GM21723 (cell line): ENCODE results near the gene CDRT4.

Experiments
- ATAC-seq: cut with Tn5 transposase; IDR thresholded peaks from one replicate; pipeline ENCODE4 v1.9.1; 2021; ENCODE audit warnings: mild to moderate bottlenecking, moderate library complexity; ENCODE audit not compliant: unreplicated experiment

Gene CDRT4

DNA sequence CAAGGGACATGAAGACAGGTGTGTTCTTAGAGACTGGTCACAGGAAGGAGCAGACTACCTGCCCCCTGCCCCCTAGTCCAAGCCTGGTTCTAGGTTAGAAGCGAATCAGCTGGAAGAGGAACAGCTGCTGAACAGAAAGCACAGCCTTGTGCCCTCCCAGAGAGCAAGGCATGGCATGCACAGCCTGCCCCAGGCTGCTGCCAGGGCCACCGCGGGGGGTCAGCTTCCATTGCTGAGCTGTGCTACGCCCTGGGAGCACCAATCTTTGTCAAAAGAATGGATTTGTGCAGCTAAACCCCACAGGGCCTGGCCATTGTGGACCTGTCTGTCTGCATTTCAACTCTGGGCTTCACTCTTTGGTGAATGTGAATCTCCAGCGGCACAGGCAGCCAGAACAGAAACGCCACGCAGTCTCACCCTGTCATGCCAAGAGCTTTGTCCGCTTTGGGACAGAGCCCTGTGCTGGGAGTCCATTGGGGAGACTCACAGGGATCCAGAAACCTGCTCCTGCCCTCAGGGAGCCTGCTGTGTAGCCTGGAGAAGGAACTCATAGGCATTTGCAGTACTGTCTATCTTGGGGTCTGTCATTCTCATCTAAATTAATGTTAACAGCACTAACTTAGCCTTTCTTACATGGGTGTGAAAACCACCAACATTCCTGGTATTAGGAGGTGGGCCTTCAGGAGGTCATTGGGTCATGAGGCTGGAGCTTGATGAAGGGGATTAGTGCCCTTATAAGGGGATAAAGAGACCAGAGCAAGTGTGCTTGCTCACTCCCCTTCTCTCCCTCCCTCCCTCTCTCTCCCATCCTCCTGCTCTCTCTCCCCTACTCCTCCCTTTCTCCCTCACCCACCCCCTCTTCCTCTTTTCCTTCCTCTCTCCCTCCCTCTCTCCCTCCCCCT, 25.6 kb upstream of the CDRT4 start:
- no peak for ATAC-seq

DNA sequence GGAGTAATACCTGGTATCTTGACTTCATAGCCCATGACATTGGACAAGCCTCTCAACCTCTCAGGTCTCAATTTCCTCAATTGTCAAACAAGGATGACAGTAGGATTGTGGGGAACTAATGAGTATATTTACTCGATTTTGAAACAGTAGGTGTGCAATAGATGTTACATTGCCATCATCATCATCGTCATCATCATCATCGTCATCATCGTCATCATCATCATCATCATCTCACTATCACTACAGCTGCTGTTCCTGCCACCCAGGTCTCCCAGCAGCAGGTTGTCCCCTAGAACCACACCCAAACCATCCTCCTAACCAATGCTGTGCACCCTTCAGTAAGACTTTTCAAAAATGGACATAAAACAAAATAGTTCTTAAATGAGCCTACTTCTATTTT, 24.8 kb upstream of the CDRT4 start:
- ATAC-seq, result no peak

DNA sequence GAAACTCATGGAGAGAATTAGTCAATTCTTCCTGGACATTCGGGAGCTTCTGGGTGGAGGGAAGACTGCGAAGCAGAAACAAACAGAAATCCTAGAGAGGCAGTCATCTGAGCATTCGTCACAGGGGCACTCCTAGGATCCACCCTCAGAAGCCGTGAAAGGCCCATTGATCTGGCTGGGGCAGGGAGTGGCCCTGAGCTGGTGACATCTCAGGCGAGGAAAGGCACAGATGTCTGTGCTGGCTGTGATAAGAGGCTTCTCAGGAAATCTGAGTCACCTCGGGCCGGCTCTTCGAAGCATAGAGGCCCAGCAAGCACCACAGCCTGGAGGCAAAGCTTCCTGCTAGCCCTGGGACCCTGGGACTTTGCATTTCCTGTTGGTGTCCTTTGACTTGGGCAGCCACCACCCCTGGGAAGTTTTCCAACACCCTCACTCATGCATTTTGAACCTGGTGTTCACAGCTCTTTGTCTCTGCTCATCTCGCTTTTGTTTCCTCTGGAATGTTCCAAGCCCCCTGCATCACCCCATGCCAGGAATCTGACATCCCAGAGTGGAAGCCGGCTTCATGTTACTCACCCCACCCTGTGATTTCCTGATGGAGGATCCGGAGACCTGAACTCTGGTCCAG, 23.3 kb upstream of the CDRT4 start:
- no peak for ATAC-seq

DNA sequence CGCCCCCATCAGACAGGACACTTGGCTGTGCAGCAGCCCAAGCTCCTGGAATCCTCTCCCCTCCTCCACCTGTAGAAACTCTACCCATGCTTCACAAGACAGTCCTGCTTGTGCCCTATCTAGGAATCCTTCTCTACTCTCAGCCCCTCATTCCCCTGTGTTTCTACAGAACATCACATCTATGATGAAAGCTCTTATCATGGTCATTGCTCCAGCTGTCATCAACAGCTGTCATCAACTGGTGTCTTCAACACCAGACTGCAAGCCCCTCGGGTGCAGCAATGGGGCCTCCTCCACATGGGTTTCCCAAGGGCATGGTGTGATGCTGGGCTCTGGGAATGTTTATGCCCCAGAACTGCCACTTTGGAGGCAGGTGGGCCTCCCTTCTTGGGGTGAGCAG, 21.1 kb upstream of the CDRT4 start:
- no peak for ATAC-seq

DNA sequence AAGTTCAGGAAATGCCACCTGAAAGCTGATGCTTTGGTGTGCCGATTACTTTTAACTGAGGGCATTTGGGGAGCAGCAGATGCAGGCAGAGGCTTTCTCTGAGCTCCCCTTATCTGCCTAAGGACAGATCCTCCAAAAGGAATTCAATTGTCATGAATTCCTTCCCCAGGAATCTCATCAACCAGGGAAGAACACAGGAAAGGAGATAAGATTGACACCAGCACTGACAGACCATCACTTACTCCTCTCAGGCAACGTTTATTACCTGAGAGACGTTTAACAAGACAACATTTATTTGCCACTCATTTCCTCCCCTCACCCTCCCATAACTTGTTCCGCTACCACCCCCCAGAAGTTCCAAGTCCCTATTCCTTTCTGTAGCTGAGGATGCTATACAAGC, 17.6 kb upstream of the CDRT4 start:
- no peak for ATAC-seq

DNA sequence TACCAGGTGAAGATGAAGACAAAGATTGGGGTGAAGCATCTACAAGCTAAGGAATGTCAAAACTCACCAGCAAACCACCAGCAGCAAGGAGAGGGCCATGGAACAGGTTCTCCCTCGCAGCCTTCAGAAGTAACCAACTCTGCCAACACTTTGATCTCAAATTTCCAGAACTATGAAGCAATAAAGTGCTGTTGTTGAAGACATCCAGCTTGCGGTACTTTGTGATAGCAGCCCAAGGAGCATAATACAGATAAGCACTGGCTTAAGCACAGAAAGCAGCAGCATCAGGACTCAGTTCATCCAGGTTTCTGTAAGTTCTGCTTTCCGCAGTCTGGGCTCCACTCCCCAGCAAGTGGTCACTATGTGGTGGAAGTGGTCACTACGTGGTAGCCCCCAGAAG, 16.0 kb upstream of the CDRT4 start:
- ATAC-seq, result no peak

DNA sequence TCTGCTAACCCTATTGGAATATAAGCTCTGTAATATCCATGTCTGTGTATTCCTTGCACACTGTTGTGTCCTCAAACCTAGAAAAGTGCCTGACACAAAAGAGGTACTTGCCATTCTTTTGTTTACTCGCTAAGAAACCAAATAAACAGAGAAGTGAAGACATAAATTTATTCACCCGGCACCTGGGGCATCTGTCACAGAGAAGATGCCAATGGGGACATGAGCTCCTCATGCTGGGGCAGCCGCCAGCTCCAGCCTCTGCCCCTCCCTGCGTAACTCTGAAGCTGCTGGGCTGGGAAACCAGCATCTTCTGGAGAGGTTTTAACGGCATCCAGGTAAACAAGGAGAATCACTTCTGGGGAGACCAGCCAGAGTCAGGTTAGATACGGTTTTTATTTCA, 15.1 kb upstream of the CDRT4 start:
- ATAC-seq, result no peak

DNA sequence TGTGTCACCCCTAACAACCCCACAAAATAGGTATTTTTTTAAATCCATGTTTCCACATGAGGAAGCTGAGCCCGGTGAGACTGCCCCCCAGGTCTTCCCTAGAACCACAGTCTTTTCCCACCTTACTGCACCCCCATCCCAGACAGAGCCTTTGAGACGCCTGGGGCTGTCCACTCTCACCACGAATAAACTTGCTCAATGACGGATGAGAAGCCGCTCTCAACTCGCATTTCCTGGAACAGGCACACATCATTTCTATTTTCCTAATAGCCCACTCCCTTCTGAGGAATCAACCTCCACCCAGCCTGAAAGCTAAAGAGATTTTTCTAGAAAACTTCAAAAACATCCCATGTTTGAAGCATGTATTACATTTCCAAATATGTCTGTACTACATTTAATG, 14.1 kb upstream of the CDRT4 start:
- ATAC-seq, result no peak

DNA sequence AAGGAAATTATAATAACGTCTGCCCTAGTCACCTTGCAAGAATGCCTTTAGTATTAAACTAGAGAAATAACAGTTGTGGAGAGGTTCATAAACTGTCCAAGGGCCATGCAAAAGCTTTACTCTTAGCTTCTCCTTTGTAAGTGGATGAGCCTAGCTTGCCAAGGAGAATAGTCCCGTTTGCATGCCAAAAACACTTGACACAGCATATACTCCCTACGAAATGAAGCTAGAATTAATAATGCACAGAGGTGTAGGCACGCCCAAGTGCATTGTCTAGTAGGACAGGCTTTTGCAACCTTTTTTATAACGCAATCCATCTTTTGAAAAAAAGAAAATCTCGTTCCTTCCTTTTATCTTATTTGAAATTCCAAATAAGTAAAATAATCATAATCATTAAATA, 12.8 kb upstream of the CDRT4 start:
- ATAC-seq, result no peak

DNA sequence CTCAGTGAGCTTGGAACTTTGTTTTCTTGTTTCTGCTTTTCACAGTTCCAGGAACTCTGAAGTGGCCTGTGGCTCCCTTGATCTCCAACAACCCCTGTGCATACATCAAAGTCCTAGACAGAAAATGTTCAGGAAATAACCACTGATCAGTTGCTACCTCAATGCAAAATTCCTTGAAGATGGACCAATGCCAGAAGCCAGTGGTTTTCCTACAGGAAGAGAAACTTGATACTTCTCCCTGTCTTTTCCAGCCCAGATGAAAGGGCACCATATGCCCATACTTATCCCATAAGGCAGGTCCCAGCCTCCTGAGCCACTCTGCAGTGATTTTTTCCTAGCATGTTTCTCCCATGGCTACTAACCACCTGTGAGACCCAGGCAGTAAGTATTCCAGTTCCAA, 12.3 kb upstream of the CDRT4 start:
- no peak for ATAC-seq

DNA sequence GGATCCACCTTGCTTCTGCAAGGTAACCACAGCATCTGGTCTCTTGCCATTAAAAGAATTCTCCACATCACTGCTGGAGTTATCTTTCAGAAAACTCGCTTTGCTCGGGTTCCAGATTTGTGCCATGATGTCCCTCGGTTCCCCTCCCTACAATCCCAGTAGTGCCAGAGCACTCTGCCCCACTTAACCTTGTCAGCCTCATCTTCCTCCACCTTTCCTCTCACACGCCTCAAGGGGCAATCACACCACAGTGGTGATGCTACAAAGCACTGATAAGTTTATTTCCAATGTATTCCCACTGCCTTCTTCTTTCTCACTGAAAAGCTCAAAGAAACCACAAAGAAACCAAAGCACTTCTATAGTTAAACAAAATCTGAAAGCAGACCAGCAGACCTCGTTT, 11.4 kb upstream of the CDRT4 start:
- no peak for ATAC-seq

DNA sequence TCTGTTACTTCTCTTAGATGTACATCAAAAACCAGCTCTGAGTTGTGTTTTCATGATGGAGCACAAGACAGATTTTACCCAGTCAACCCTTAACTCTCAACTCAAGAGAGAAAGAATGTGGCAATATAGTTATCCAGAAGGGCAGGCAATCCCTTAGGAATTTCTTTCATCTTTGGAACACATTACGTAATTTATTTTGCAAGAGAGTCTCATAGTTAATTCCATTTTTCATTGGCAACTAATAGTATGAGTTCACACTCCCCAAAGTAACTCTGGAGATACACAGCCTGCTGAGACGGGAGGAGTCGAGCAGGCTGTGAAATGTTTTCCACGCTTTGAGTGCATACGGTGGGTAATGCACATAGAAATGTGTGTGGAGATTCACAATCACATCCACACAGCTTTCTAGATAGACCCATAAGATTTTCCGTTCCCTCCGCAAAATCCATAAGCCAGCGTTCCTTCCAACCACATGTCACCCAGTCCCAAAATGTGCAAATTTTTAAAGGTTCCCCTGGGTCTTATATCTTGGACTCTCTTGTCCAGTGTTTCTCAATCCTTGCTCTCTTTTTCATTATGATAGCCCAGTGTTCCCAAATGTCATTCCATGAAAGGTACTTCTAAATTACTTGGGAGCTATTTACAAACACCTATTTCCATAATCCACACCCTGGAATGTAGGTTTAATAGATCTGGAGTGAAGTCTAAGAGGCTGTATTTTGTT, 8.4 kb upstream of the CDRT4 start:
- ATAC-seq, result no peak

DNA sequence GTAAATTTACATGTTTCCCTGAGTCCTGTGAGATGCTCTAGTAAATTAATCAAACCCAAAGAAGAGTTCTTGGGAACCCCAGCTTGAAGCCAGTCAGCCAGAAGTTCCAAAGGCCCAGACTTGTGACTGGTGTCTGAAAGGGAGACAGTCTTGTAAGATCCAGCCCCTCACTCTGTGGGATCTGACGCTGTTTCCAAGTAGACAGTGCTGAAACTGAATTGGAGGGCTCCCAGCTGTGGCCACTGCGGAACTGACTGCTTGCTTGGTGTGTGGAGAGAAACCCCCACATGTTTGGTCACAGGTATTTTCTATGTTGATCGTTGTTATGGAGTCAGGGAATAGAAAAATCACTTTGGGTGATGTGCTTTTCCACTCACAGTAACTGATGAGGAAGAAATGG, 5.5 kb upstream of the CDRT4 start:
- ATAC-seq, result no peak

DNA sequence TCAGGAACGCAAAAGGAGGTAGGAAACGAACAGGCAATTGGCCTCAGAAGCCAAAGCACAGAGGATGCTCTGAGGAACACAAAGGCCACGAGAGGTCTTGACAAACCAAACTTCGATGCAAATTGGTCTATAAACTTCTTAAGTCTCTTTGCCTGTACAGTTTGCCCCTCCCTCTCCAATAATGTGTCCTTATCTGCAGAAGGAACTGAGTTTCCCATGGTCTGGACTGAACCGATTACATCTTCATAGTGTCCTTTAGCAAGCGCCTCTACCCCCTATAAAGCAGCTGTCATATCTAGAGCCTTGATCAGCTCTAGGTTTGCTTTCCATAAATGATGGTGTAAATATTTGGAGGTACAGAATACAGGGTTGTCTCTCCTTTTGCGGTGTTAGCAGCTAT, 3.1 kb upstream of the CDRT4 start:
- no peak for ATAC-seq

DNA sequence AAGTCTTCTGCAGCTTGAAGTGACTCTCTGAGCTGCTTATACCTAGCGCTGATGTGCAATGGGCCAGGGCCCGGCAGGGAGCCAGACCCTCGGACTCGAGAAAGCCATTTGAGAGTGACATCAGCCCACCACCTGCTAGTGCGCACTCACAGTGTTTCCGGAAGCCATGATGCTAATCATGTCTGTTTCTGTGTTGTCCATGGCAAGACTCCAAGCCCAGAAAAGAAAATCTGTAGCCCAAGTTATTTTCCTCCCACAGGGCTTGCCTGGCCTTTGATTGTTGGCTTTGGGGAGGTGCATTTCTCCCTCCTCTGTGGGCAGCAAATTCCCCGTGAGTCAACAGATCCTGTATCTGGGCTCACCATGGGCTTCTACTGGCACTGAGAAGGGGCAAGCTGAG, 1.8 kb upstream of the CDRT4 start:
- no peak for ATAC-seq

DNA sequence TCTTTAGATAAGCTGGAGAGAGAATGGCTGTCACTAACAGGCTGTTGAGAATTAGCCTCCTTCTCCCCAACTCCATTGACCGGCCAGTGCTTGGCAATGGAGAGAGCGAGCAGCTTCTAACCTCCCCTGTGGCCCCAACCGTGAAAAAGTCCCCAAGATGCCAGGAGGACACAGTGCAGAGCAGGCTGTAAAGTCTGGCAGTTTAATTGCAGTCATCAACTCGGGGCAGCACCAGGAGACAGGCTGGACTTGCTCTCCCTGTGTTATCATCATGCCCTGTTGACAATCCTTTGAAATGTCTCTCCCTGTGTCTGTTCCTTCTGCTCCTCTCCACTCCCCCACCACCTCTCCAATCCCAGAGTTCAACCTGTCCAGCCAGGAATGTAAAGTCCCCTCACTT, 705 bp upstream of the CDRT4 start:
- ATAC-seq, result no peak

DNA sequence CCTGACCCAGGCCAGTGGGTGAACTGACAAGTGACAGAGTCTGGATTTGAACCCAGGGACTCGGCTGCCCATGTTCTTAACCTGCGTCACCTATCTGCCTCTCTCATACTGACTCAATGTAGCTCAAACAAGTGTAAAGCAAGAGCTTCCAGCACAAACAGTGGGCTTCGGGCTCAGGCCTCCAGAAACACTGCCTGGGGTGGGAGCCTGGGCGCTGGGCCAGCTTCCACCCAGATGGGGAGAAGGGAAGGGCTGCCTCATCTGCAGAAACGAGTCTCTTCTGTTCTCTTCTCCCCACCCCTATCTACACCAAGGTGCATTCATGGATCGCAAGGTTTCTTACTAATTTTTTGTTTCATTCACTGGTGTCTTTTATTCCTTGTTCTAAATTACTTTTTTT, 1.3 kb downstream of the CDRT4 start:
- no peak for ATAC-seq

DNA sequence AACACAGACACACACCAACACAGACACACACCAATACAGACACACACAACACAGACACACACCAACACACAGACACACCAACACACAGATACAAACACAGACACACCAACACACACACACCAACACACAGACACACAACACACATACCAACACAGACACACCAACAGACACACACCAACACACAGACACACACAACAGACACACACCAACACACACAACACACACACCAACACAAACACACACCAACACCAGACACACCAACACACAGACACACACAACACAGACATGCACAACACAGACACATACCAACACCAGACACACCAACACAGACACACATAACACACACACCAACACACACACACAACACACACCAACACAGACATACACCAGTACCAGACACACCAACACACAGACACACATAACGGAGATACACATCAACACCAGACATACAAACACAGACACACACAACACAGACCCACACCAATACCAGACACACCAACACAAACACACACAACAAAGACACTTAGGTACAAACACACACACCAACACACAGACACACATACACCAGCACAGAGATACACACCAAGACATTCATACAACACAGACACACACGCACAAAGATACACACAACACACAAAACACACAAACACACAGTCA, 2.2 kb downstream of the CDRT4 start:
- no peak for ATAC-seq

DNA sequence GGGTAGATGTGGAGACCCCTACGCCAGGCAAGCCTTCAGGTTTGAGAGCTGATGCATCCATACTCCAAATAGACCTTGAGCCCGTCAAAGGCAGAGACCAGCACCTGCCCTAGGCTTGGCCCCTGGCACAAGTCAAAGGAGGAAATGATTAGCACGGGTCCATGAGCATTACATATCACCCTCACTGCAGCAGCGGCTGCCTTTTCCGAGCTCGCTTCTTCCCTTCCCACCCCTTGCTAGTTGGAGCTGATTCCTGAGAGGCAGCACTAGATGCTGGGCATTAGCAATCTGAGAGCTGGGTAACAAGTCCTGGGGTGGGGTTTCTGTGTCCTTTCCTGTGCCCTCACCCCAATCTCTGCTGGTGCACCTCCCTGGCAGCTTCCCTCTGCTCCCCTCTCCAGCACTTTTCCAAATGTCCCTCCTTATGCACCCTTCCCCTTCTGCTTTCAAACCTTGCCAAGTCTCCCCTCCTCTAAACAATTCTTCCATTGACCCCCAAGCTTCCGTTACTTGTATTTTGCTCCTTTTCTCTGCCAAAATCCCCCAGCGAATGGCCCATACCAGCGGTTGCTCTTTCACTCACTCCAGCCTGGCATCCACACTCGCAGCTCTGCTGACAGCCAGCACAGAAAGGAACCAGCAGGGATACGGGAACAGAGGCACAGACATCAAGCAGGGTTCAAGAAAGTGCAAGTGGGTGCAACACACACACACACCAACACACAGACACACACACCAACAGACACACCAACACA, 3.0 kb downstream of the CDRT4 start:
- ATAC-seq, result no peak

DNA sequence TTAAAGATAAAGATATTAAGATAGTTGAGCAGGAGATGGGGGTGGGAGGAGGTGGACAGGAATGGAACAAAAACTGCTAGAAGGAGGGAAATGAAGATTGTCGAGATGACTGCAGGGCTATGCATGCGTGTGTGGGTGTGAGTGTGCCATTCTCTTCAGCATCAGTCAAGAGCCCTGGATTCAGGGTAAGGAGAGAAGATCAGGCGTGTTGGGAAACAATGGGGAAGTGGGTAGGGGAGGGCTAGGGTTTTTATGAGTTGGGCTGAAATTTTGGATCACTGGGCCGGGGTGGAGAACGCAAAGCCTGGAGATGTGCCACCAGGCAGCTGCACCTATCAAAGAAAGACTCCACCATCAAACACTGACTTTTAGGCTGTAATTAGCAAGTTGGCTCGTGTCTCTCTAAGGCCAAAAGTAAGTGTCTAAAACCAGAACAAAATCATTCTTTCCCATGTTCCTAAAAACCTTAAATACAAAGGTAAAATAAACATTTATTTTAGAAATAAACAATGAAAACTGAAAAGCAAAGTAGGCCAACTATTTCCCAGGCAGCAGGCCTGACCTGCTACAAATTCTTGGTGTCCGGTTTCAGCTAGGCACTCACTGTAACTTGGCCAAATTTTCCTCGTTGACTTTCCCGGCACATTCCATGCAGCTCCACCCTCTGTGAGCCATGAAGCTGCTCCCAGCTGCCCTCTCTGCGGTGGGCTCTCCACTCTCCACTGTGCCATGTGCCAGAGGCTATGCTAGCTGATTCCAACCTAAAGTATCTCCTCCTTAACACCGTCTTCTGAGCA, 4.2 kb downstream of the CDRT4 start:
- ATAC-seq, result no peak
